Stimulated activated CD8-positive, alpha-beta memory T cell treated with anti-CD3 and anti-CD28 coated beads, Interleukin-15, amount 100 ng/mL, for 4 hours (primary cell): Measurements from ENCODE around the gene GTF2A2.

Experiments
- DNase-seq, 2 donors: peaks; one replicate each; pipeline ENCODE4 v3.0.0-alpha.2; 2020; ENCODE audit warnings: low read depth in 2 of 2

The GTF2A2 gene

GRCh38 chr15:59605994-59606393, 51.3 kb downstream of the GTF2A2 start:
- DNase-seq: no peak

GRCh38 chr15:59598461-59598860, 58.9 kb downstream of the GTF2A2 start:
- no peak for DNase-seq

- no peak for DNase-seq
These were observed 60.7 kb downstream of the GTF2A2 start for GRCh38 chr15:59596640-59597039.

GRCh38 chr15:59595434-59595915, 61.8 kb downstream of the GTF2A2 start:
- DNase-seq: no peak

- no peak for DNase-seq
These were observed 62.3 kb downstream of the GTF2A2 start for GRCh38 chr15:59594991-59595390.

GRCh38 chr15:59594493-59594942, 62.8 kb downstream of the GTF2A2 start:
- no peak for DNase-seq

- no peak for DNase-seq
These were observed 66.0 kb downstream of the GTF2A2 start for GRCh38 chr15:59591356-59591755.

- no peak for DNase-seq
These were observed 67.3 kb downstream of the GTF2A2 start for GRCh38 chr15:59590027-59590426.
